GM19023 (cell line): ENCODE results near the gene ORC3.
"Not testable (repeated sequence)": the region's sequence is repeated elsewhere in the genome, so short reads cannot be mapped to it uniquely, and the experiment has no call there.

Experiments used
- ATAC-seq: cut with Tn5 transposase; IDR thresholded peaks from one replicate; pipeline ENCODE4 v1.9.1; 2021; ENCODE audit warnings: mild to moderate bottlenecking, moderate library complexity; ENCODE audit not compliant: unreplicated experiment

The ORC3 gene

GRCh38 chr6:87690441-87690840 is 100.5 kb downstream of the ORC3 start:
- no peak for ATAC-seq

- no peak for ATAC-seq
Observed at GRCh38 chr6:87692086-87692485, 102.2 kb downstream of the ORC3 start.

GRCh38 chr6:87696817-87697216 is 106.9 kb downstream of the ORC3 start:
- not testable (repeated sequence) for ATAC-seq

- no peak for ATAC-seq
Observed at GRCh38 chr6:87697581-87698546, 107.9 kb downstream of the ORC3 start.

- ATAC-seq: no peak
Observed at GRCh38 chr6:87698547-87699006, 108.6 kb downstream of the ORC3 start.

- ATAC-seq: no peak
Observed at GRCh38 chr6:87699576-87699975, 109.6 kb downstream of the ORC3 start.

GRCh38 chr6:87700397-87701343 is 110.7 kb downstream of the ORC3 start:
- ATAC-seq: no peak

- no peak for ATAC-seq
Observed at GRCh38 chr6:87701344-87701675, 111.4 kb downstream of the ORC3 start.

- peak; percentile 63 for ATAC-seq
Observed at GRCh38 chr6:87701676-87702588, 112.0 kb downstream of the ORC3 start, which contains the start of gene AKIRIN2. TSS of gene AKIRIN2 (minus strand) at chr6:87702233. CDS start at chr6:87701684, 549 bp downstream.

GRCh38 chr6:87702589-87702945 is 112.6 kb downstream of the ORC3 start:
- ATAC-seq: no peak

GRCh38 chr6:87703039-87703438 is 113.1 kb downstream of the ORC3 start:
- ATAC-seq: not testable (repeated sequence)

GRCh38 chr6:87705070-87705691 is 115.2 kb downstream of the ORC3 start:
- ATAC-seq: peak; percentile 57

GRCh38 chr6:87706187-87706966 is 116.4 kb downstream of the ORC3 start:
- ATAC-seq: no peak

- not testable (repeated sequence) for ATAC-seq
Observed at GRCh38 chr6:87708581-87709427, 118.9 kb downstream of the ORC3 start.

GRCh38 chr6:87710090-87710489 is 120.2 kb downstream of the ORC3 start:
- ATAC-seq: no peak

- not testable (repeated sequence) for ATAC-seq
Observed at GRCh38 chr6:87712713-87713112, 122.8 kb downstream of the ORC3 start.

- peak; percentile 53 for ATAC-seq
Observed at GRCh38 chr6:87714093-87714842, 124.3 kb downstream of the ORC3 start.
